CD4-positive, alpha-beta T cell treated with Interleukin-21 for 1 hour (primary cell): ENCODE data around the gene TFPI2.

Experiments used
- DNase-seq: peaks from one replicate; pipeline ENCODE4 v3.0.0-alpha.2; 2020

The TFPI2 gene

GRCh38 chr7:93906267-93906666 is 15.7 kb upstream of the TFPI2 start, which contains the start of gene GNGT1:
Gene GNGT1 (plus strand): TSS chr7:93906567. CDS start chr7:93906747, 180 bp downstream.
- DNase-seq = no peak

- no peak for DNase-seq
These were observed 12.3 kb upstream of the TFPI2 start for GRCh38 chr7:93902777-93903423.

GRCh38 chr7:93897680-93898079 is 7.1 kb upstream of the TFPI2 start:
- no peak for DNase-seq

- no peak for DNase-seq
These were observed 5.5 kb upstream of the TFPI2 start for GRCh38 chr7:93895859-93896600.

- no peak for DNase-seq
These were observed 4.5 kb upstream of the TFPI2 start for GRCh38 chr7:93894966-93895640.

GRCh38 chr7:93894426-93894825 is 3.9 kb upstream of the TFPI2 start:
- no peak for DNase-seq

GRCh38 chr7:93890041-93890463 is 501 bp downstream of the TFPI2 start:
- no peak for DNase-seq

GRCh38 chr7:93889261-93889660 is 1.3 kb downstream of the TFPI2 start:
- DNase-seq = no peak

GRCh38 chr7:93884541-93884940 is 6.0 kb downstream of the TFPI2 start:
- DNase-seq = no peak

- DNase-seq = no peak
These were observed 6.6 kb downstream of the TFPI2 start for GRCh38 chr7:93883917-93884345.

- no peak for DNase-seq
These were observed 7.3 kb downstream of the TFPI2 start for GRCh38 chr7:93883078-93883916.

- no peak for DNase-seq
These were observed 8.1 kb downstream of the TFPI2 start for GRCh38 chr7:93882468-93882867.

GRCh38 chr7:93879356-93879755 is 11.2 kb downstream of the TFPI2 start:
- no peak for DNase-seq

- DNase-seq = no peak
These were observed 12.8 kb downstream of the TFPI2 start for GRCh38 chr7:93877742-93878141.

GRCh38 chr7:93873998-93874574 is 16.5 kb downstream of the TFPI2 start:
- no peak for DNase-seq

GRCh38 chr7:93866886-93867285 is 23.7 kb downstream of the TFPI2 start:
- no peak for DNase-seq

- no peak for DNase-seq
These were observed 27.9 kb downstream of the TFPI2 start for GRCh38 chr7:93862651-93863050.

GRCh38 chr7:93861325-93861949 is 29.1 kb downstream of the TFPI2 start:
- DNase-seq = no peak

- DNase-seq = no peak
These were observed 30.3 kb downstream of the TFPI2 start for GRCh38 chr7:93860261-93860660.

GRCh38 chr7:93858857-93859256 is 31.7 kb downstream of the TFPI2 start:
- no peak for DNase-seq

- DNase-seq = no peak
These were observed 34.2 kb downstream of the TFPI2 start for GRCh38 chr7:93856323-93856722.

- DNase-seq = no peak
These were observed 34.8 kb downstream of the TFPI2 start for GRCh38 chr7:93855797-93856196.
